GM18498 (cell line): ENCODE measurements around the gene THG1L.

Experiments used
- ATAC-seq: cut with Tn5 transposase; IDR thresholded peaks from one replicate; pipeline ENCODE4 v1.9.1; 2021; ENCODE audit warnings: mild to moderate bottlenecking, moderate library complexity; ENCODE audit not compliant: unreplicated experiment

Gene THG1L

DNA sequence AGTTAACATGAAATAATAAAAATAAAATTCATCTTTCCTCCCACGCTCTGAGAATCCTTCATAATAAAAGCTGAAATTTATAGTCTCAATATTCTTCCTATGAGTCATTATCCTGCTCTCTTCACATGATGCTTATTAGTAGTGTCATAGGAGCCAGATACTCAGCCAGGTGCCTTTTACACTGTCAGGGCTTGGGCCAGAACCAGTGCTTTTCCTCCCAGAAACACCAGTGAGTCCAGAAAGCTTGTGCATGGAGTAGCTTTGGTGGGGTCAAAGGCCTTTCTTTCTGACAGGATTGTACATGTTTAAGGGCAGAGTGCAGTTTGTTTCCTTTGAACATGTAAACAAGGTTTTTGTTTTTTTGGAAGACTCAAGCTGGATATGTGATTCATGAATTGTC lies 19.1 kb downstream of the THG1L start:
- no peak for ATAC-seq

DNA sequence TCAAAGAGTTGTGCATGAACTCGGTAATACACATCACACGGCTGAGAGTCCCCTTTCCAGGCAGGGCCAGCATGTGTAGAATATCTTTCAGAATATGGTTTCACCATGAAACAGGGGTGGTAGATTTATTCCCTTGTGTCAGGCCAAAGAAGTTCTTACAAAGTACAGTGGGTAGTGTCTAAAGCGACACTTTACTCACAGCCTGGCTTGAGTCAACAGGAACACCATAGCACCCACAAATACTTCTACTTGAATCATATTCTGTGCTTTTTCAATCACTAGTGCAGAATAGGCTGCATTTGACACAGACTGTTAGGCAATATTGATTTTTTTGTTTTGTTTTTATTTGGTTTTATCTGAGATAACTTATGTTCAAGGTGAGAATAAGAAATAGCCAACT lies 24.9 kb downstream of the THG1L start:
- ATAC-seq, result no peak

DNA sequence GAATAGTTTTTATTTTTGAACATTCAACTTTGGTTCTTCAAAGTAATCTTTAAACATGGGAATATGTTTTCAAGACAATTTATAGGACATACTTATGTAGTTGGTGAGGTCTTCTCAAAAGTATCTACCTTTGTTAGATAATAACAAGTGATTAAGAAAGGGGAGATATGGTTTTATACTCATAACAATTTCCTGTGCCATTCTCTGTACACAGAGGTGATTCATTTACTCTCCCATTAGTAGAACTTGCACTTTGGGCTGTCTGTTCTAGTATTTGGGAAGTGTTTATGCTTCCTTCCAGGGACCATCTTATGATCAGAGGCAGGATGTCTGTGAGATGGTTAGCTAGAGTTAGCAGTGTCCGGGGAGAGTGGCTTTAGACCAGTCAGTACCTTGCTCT lies 27.5 kb downstream of the THG1L start:
- ATAC-seq, result no peak

DNA sequence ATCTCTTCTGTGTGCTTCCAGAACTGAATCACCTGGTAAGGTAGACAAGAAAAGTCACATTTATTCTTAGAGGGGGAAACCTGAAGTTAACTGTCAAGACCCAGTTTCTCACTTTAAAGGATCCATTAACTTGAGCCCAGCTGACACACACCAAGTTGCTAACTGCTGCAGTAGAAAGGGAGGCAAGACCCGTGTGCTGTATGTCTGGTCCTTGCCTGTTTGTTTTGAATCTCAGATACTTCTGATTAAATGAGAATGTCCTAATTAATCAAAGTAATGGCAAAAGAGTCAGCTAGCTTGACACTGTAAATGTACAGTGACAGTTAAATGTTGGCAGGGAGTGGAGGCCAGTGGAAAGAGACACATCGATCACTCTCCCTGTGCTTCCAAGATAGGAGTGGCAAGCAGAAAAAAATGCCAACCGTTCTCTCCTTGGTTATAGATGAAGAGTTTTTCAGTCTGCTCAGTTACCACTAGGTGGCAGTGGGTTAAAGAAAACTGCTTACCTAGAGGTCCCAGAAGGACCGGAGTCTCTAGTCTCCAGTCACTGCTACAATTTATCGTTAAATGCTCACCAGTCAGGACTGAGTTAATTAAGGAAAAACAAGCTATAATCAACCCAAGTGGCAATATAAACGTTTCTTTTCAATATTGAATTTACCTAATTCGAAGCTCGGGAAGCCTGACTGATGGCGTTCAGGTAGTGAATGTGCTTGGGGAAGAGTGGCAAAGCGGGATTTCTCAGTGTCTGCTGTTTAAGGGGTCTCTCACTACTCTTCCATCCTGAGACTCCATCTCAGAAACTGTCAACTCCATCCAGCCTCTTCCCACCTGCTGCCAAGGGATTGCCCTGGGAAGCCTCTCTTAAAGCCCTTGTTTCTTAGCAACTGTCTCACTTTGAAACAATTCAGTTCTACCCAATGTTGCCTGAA lies 30.7 kb downstream of the THG1L start:
- peak; percentile 79 for ATAC-seq

DNA sequence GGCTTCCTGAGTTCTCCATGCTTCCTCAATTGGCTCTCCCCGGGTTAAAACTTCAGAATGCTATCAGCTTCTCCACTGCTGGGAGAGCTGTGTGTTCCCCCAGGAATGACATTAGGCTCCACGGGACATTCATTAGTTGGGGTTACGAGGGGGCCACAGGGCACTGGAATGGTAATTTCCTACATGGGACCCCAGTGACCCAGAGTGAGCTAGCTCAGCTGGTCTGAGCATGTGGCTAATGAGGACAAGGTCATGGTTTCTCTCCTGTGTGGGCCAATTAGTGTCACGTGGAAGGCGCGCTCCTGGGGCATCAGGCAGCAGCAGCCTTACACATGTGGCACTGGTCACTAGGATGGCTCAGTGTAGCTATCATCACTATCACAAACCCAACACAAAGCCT lies 33.3 kb downstream of the THG1L start:
- ATAC-seq, result no peak

DNA sequence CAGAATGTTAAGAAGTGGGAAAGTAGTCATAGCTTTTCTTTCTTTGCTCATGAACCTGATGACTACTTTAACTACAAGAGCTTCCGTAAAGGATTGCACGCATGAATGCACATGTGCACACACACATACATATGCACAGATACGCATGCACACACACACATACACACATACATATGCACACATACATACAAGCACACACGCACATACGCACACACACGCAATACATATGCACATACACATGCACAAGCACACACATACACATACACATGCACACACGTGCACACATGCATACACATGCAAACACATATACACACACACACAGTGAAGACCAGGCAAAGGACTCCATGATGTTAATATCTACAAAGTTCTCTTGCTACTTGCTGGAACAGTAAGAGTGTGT lies 35.2 kb downstream of the THG1L start:
- ATAC-seq, result no peak

DNA sequence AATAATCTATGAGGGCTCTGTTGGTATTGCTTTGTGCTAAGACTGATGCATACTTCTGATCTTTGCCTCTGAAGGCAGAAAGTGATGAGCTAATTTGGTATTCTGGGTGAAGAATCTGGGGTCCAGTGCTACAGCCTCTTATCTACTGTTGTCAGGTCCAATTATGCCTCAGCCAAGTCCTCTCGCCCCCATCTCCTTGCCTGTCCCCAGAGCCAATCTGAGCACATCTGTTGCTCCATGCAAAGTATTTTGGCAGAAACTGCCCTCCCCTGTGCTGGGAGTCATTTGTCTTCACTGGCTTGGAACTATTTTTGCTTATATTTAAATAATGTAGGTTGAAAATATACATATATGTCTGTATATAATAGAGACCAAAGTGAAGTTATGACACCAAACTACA lies 35.7 kb downstream of the THG1L start:
- ATAC-seq, result no peak

DNA sequence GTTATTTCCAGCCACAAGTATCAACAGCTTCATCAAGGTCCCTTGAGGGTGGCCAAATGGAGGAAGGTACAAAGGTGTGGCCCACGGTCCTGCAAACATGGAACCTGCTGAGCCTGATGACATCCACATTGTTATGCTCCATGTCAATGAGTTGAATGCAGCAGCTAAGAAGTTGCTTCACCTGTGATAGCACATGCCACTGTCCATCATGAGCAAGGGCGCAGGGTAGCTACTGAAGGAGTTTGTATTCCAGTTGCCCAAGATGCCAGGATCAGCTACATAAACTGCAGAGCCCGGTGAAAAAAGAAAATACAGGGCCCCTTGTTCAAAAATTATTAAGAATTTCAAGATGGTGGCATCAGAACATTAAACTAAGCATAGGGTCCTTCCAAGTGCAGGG lies 36.5 kb downstream of the THG1L start:
- ATAC-seq, result no peak

DNA sequence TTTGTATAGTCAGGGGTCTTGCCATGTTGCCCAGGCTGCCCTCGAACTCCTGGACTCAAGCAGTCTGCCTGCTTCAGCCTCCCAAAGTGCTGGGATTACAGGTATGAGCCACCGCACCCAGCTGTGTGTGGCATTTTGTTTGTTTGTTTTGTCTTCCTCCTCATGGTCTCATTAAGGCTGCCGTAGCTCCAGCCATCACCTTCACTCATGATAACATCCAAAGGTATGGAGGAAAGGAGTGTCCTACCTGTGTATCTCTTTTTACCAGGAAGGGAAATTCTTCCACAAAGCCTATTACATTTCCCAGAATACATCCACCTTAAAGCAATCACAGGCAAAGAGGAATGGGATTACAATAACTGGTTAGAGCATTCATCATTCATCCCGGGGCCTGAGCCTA lies 39.4 kb downstream of the THG1L start:
- no peak for ATAC-seq

DNA sequence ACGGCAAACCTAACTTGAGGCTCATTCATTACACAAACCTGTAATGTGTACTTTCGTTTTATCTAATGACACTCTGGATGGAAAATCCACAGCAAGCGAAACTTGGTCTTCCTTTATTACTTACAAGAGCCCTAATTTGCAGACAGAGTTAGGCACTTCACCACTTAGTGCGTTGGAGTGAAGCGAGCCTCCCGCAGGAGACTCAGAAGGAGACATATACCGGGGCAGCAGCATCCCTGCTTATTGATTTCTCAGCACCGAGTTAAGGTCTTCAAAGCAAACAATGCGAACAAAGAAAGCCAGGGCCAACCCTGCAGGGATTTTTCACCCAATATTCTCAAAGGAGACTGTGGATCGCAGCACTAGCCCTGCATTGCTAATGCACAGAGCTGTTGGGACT lies 40.9 kb downstream of the THG1L start:
- no peak for ATAC-seq

DNA sequence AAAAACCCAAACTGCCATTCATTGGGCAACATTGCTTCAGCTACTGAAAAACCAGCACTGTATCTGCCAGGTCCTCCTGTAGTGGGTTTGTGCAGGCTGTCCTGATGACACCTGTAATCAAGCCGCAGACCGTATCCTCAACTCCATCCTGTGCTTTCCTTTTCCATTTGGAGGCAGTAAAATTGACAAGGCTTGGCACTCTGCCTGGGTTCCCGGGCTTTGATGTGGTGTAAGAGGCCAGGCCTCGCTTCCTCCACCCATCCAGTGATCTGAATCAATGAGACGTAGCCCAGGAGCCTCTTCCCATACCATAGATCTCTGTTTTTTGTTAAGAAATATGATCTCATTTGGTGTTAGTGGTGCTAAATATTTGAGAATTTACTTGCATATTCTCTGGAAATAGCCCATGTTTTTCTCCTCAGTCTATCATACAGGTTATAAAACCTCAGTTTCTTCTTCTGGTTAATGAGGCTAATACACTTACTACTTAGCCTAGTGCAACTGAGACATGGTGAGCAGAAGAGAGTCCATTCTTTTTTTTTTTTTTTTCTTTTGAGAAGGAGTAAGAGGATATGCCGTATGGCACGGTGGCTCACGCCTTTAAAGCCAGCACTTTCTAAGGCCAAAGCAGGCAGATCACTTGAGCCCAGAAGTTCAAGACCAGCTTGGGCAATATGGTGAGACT lies 47.0 kb downstream of the THG1L start:
- no peak for ATAC-seq

DNA sequence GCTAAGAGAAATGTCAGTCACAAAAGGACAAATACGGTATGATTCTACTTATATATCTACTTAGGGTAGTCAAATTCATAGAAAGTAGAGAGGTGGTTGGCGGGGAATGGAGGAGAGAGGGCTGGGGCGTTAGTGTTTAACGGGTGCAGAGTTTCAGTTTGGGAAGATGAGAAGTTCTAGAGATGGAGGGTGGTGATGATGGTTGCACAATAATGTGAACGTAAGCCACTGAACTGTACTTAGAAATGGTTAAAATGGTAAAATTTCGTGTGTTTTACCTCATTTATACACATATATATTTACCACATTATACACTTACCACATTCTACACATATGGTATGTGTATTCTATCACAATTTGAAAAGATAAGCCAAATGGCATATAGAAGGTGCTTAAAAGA lies 48.0 kb downstream of the THG1L start:
- ATAC-seq, result no peak

DNA sequence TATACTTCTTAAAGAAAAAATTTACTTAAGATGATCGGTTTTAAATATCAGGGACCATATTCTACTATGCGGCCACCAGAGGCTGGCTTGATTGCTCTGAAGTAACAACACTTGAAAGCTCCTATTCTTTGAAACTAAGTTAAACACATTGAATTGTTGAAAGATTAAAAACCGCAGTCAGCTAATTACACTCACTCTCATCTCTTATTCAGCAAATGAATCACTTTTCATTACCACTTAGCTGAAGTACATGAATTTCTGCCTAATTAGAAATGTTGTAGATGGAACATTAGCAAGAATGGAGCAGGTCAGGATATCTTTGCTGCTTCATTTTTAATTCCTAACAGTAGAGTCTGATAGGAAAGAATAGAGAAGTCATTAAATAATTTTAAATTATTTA lies 54.6 kb downstream of the THG1L start:
- no peak for ATAC-seq
